COR-L47 (cell line): ENCODE results near the gene ARHGAP10.
A peak's percentile ranks its signal among the peaks of the same experiment; 100 is the strongest.
"Not testable (repeated sequence)": the region's sequence is repeated elsewhere in the genome, so short reads cannot be mapped to it uniquely, and the experiment has no call there.

Experiments
- DNase-seq: peaks from one replicate; lab custom pipeline; 2025; lab: John Stamatoyannopoulos, UW

The ARHGAP10 gene

DNA sequence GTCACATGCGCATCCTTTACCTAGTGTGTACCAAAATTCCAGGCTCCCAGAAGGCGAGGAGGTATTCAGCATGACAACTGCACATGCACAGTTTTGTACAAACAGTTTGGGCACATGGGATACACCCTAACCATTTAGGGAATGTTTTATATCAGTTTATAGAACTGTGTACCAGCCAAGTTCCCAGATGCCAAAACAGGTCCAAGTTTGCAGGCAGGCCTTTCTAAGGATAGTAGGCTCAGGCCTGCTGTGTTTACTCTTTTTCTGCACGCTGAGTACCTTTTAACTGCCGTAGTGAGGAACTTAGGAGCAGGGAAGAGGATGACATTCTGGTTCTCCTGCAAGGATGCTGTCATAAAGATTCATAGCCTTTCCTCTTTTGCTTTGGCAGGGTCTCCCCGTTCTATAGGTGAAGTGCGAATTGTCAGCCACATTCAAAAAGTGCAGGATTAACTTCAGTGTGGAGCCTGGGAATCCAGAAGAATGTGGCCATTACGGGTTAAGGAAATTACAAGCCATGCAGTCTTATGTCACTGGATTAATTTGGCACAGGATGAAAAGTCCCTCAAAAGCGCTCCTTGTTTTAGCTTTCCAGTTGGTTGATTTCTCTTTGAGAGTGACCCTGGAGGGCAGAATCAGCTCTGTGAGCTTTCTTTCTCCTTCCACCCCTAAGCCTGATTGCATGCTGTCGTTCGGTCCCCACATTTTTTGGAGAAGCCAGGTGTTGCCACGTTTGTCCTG, 259.8 kb downstream of the ARHGAP10 start:
- DNase-seq, result no peak

DNA sequence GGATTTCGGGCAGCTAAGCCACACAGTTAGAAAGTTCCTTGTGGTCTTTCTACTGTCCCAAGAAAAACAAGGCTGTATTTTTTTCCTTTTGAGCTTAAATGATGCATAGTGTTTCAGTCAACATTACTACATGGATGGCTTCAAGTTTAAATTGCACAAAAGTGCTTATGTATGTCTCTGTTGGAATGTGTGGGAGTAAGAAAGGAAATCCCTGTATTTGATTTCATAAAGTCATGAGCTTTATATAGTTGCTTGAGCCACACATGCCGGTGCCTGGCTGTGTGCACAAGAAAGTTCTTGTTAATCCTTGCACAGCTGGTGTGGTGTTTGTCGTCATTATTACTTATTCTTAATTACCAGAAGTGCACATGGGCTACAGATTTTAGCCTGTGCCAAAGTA, 262.2 kb downstream of the ARHGAP10 start:
- DNase-seq, result no peak

DNA sequence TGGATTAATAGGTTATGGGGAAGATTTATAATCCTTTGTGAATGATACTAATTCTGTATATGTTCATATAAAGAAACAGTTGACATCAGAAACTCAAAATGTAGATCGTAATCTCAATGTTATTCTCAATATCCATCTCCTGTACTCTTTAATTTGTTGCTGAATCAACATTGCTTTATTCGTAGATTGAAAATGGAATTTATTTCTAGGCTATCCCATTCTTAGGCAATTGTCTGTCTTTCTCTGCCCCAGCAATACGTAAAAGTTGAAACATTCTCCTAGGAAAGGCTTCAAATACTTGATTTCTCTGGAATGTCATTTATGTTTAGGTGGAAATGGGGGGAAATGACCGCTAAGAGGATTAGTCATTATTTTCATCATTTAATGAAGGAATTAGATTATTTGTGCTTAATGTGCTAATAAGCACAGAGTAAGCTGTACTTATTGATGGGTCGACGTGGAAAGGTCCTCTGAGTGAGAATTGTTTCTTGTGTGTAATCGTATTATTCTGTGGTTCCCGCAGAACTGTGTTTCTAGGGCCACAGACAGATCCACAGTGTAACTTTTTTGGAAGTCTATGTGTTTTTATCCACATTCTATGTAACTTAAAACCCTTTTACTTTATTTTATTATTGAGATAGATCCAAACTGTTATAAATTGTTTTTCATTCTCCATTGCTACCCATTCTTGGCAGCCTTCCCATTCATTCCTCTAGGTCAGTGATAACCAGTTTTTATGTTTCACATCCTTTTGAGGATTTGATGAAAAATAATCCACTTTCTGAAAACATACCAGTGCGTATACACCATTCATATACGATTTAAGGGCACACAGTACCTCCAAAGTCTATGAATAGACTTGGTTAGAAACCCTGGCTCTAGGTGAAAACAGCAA, 262.9 kb downstream of the ARHGAP10 start:
- no peak for DNase-seq

DNA sequence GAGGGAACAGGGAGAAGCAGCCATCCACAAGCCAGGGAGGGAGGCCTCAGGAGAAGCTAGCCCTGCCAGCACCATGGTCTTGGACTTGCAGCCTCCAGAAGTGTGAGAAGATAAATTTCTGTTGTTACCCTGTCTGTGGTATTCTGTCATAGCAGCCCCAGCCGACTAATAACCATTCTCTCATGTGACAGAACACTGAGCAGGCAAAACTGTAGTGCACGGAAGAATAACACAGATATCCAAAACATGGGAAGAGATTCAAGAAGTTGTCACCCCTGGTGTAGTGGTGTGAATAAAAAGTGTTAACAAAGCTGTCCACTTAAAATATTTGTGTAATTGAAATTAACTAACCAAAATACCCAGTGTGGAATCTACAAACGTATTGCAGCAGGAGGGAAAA, 265.0 kb downstream of the ARHGAP10 start:
- no peak for DNase-seq

DNA sequence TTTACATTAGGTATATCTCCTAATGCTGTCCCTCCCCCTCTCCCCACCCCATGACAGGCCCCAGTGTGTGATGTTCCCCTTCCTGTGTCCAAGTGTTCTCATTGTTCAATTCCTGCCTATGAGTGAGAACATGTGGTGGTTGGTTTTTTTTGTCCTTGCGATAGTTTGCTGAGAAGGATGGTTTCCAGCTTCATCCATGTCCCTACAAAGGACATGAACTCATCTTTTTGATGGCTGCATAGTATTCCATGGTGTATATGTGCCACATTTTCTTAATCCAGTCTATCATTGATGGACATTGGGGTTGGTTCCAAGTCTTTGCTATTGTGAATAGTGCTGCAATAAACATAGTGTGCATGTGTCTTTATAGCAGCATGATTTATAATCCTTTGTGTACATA, 268.1 kb downstream of the ARHGAP10 start:
- not testable (repeated sequence) for DNase-seq

- no peak for DNase-seq
Measured at GRCh38 chr4:148004228-148004857, 272.5 kb downstream of the ARHGAP10 start.

GRCh38 chr4:148006001-148006400, 274.1 kb downstream of the ARHGAP10 start:
- no peak for DNase-seq

- no peak for DNase-seq
Measured at GRCh38 chr4:148007314-148007760, 275.4 kb downstream of the ARHGAP10 start.

DNA sequence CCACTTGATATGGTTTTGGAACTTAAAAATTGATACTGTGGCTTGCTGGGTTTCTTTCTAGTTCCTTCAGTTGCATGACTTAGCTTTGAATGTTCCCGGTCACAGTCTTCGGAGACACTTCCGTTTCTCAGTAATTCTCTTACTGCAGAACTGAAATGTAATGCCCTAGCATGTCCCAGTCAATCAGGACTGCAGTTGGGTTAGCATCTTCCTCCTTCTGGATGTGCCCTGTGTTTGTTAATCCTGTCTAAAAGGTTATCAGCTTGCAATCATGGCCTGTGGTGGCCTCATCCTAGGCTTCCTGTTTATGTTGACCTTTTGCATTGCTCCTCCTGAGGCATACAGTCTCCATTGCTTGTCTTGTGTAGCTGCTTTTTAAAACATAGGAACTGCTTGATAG, 275.9 kb downstream of the ARHGAP10 start:
- DNase-seq, result no peak

- no peak for DNase-seq
Measured at GRCh38 chr4:148015058-148015457, 283.2 kb downstream of the ARHGAP10 start.

- no peak for DNase-seq
Measured at GRCh38 chr4:148015468-148015867, 283.6 kb downstream of the ARHGAP10 start.

GRCh38 chr4:148016063-148016637, 284.3 kb downstream of the ARHGAP10 start:
- DNase-seq, result no peak

- DNase-seq, result no peak
Measured at GRCh38 chr4:148017801-148018200, 285.9 kb downstream of the ARHGAP10 start.

DNA sequence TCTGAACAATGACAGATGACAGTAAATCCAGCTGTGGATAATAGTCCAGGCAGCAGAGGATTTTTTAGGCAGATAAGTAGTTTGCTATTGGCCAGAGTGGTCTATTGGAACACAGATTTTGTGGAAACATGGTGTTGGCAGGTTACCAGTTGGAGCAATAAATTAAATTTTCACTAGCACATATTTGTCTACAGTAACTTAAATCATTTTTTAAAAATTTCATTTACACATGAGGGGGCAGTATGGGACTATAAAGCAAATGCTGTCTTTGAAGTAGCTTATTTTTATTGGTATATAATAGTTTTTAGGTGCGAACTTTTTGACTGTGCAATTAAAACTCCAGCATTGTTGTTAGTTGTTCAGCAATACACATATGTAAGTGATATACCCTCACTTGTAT, 289.8 kb downstream of the ARHGAP10 start:
- peak; percentile 5 for DNase-seq

DNA sequence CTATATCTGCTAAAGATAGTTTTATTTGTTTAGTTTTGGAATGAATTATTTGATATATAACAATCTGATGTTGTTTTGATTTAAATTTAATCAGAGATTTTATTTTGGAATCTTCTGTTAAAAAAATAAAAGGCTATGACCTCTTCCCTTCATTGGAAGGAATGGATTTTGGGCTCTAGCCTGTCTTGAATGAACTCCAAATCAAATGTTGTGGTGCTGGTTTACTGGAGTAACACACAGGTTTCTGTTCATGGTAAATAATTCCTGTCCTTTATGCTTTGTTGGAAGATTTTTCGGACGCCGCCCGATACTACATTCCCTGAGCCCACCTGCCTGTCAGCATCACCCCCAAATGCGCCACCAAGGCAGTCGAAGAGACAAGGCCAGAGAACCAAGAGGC, 291.1 kb downstream of the ARHGAP10 start:
- no peak for DNase-seq

DNA sequence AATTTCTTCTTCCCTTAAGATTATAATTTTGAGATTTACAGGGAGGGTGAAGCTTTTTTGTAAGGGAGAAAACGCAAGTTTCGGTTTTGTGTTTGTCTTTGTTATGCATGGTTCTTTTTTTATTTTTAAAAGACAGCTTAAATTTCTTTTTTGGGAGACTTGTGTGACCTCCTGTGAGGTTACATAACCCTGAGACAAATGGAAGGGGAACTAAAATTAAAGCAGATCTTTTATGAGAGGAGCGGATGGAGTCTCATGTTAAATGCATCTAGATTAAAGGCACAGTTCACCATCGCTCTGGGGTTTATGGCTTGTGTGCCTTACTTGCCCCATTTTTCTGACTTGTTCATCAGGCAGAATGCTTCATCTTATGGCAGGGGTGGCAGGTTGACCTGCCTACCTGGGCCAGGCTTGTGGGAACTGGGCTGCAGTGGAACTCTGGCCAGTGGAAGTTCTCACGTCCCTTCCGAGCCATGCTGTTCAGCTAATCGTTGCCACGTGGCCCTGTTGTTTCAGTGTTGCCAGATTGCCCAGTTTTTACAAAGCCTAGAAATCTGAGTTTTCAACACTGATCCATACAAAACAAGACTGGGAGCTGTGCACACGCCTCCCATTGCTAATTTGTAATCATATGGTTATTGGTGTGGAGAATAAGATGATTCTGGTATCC, 291.8 kb downstream of the ARHGAP10 start:
- DNase-seq, result no peak

GRCh38 chr4:148025981-148026380, 294.1 kb downstream of the ARHGAP10 start:
- DNase-seq, result no peak

- no peak for DNase-seq
Measured at GRCh38 chr4:148027201-148027600, 295.3 kb downstream of the ARHGAP10 start.

DNA sequence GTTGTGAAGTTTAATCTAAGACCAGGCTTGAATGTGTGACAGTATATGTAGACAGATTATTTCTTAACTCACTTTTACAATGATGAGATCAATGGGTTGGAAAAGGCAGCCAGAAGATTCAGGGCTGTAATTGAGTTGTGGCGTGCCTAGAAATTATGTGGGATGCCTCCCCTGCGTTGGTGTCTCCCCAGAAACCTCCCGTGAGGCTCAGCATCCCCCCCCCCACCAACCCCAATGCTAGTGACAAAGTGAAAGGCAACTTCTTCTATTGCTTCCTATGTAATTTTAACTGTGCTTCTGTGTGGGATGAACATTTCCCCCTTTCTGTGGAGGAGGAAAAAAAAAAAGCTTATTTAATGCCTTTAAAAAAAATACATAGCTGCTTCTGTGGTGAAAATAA, 297.9 kb downstream of the ARHGAP10 start:
- DNase-seq, result no peak

- DNase-seq, result no peak
Measured at GRCh38 chr4:148030193-148030873, 298.4 kb downstream of the ARHGAP10 start.

DNA sequence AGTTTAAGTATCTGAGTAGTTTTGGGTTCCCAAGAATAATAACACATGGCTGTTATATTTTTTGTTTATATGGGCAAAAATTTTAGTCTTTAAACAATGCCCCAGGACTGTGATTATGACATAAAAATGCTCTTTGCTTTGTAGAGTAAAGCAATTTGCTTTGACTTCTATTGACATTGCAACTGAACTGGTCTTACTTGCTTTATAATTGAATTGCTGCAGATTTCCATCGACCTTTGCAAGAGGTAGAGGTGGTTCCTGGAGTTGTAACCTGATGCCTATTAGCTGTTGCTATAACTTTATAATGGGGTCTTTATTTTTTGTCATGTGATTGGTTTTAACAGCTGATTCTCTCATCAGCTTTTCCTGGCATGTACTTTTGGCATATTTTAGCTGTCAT, 302.9 kb downstream of the ARHGAP10 start:
- DNase-seq, result no peak
